Neural progenitor cell (in vitro differentiated cells): ENCODE measurements around the gene PNPLA6. TPM values are rescaled to one million over a fixed set of nuclear protein-coding genes. Genes with fewer than 3 reads are reported as not detected.
A peak's percentile ranks its signal among the peaks of the same experiment; 100 is the strongest.

Experiments
- DNase-seq: peaks from one replicate; pipeline ENCODE4 v3.0.0-alpha.2; 2016; ENCODE audit warnings: low spot score
- H2AFZ ChIP-seq: fragments of 200-600 bp; sonication (generic); replicated peaks from 2 replicates; pipeline ENCODE4 v1.6.1; 2016; ENCODE audit warnings: antibody characterized with exemption
- H3F3A ChIP-seq: fragments of 200-600 bp; sonication (generic); 2 replicates; pipeline ENCODE4 v1.6.1; 2016; ENCODE audit warnings: antibody characterized with exemption, low read depth
- H3K27ac ChIP-seq: fragments of 200-600 bp; sonication (generic); 2 replicates; pipeline ENCODE4 v1.5.1; 2016; ENCODE audit warnings: mild to moderate bottlenecking
- H3K27me3 ChIP-seq: fragments of 200-600 bp; sonication (generic); 2 replicates; pipeline ENCODE4 v1.6.1; 2016; ENCODE audit warnings: mild to moderate bottlenecking, moderate library complexity
- H3K36me3 ChIP-seq: fragments of 200-600 bp; sonication (generic); 2 replicates; pipeline ENCODE4 v1.5.1; 2016
- H3K4me1 ChIP-seq: fragments of 200-600 bp; sonication (generic); 2 replicates; pipeline ENCODE4 v1.6.1; 2016; ENCODE audit warnings: mixed run types
- H3K4me2 ChIP-seq: fragments of 200-600 bp; sonication (generic); 2 replicates; pipeline ENCODE4 v1.6.1; 2016
- H3K4me3 ChIP-seq: fragments of 200-600 bp; sonication (generic); 2 replicates; pipeline ENCODE4 v1.5.1; 2016
- H3K79me2 ChIP-seq: fragments of 200-600 bp; sonication (generic); 2 replicates; pipeline ENCODE4 v1.6.1; 2016; ENCODE audit warnings: low read depth
- H3K9ac ChIP-seq: fragments of 200-600 bp; sonication (generic); 2 replicates; pipeline ENCODE4 v1.6.1; 2016
- H3K9me3 ChIP-seq: fragments of 200-600 bp; sonication (generic); 2 replicates; pipeline ENCODE4 v1.5.1; 2016; ENCODE audit warnings: low read depth
- H4K20me1 ChIP-seq: fragments of 200-600 bp; sonication (generic); 2 replicates; pipeline ENCODE4 v1.6.1; 2016; ENCODE audit warnings: low read depth
- H3K27ac Mint-ChIP-seq: 3 replicates; pipeline ENCODE4 v1.8.0; 2021; ENCODE audit warnings: mixed read lengths
- H3K27me3 Mint-ChIP-seq: 2 replicates; pipeline ENCODE4 v1.8.0; 2022; ENCODE audit warnings: low read depth, mild to moderate bottlenecking, inconsistent platforms, moderate library complexity, mixed read lengths; ENCODE audit not compliant: insufficient read depth
- H3K36me3 Mint-ChIP-seq: 3 replicates; pipeline ENCODE4 v1.8.0; 2021; ENCODE audit warnings: mixed read lengths
- H3K4me1 Mint-ChIP-seq: 3 replicates; pipeline ENCODE4 v1.8.0; 2021; ENCODE audit warnings: mixed read lengths
- H3K4me3 Mint-ChIP-seq: 3 replicates; pipeline ENCODE4 v1.8.0; 2021; ENCODE audit warnings: mild to moderate bottlenecking, moderate library complexity, mixed read lengths
- H3K9me3 Mint-ChIP-seq: 3 replicates; pipeline ENCODE4 v1.8.0; 2020; ENCODE audit warnings: mixed read lengths
- CTCF ChIP-seq: fragments of 200-600 bp; sonication (generic); IDR thresholded peaks from 2 replicates; pipeline ENCODE4 v1.5.1; 2017; ENCODE audit warnings: antibody characterized with exemption, mild to moderate bottlenecking
- EZH2 ChIP-seq: fragments of 200-600 bp; sonication (generic); IDR thresholded peaks from 2 replicates; pipeline ENCODE4 v1.6.1; 2017; ENCODE audit warnings: antibody characterized with exemption, mild to moderate bottlenecking, moderate library complexity
- EZH2phosphoT487 ChIP-seq: fragments of 200-600 bp; sonication (generic); IDR thresholded peaks from 2 replicates; pipeline ENCODE4 v1.6.1; 2017; ENCODE audit warnings: antibody characterized with exemption
- total RNA-seq: library from RNA; depleted of rRNA; stranded (reverse); fragments of >200 nt; gene quantifications from 2 replicates; pipeline ENCODE4 v1.2.3, GENCODE V29; 2015; ENCODE audit warnings: low replicate concordance

The PNPLA6 gene
- total RNA-seq, 1 donor from 2014 or later = 25.5 TPM

- peaks cover 30% of the 10 kb centered on the region for H3K27me3 ChIP-seq
- no peak overlapping the region for H3K4me2 ChIP-seq
- no peak overlapping the region for H2AFZ ChIP-seq
- peaks cover 30% of the 10 kb centered on the region for H3K79me2 ChIP-seq
- peaks cover 7% of the 10 kb centered on the region for H3F3A ChIP-seq
- Mint-ChIP-seq H3K9me3 (no peaks in the 10 kb centered on the region), H3K27ac (no peak overlapping the region), H3K4me1 (peaks cover 11% of the 10 kb centered on the region), H3K36me3 (no peaks in the 10 kb centered on the region), H3K27me3 (peaks cover 18% of the 10 kb centered on the region), H3K4me3 (peak overlapping the region; percentile 22)
- H3K9ac ChIP-seq = no peak overlapping the region
- DNase-seq = no peak
- H4K20me1 ChIP-seq = peaks cover 40% of the 10 kb centered on the region
- peaks cover 3% of the 10 kb centered on the region for H3K4me1 ChIP-seq
- H3K9me3 ChIP-seq = no peaks in the 10 kb centered on the region
- TF ChIP-seq EZH2phosphoT487 (no peak), EZH2 (no peak), CTCF (no peak)
- no peak overlapping the region for H3K4me3 ChIP-seq
- H3K36me3 ChIP-seq = no peaks in the 10 kb centered on the region
- no peak overlapping the region for H3K27ac ChIP-seq
Observed at GRCh38 chr19:7598180-7598579, 62.7 kb downstream of the PNPLA6 start.

GRCh38 chr19:7600721-7601120 is 65.2 kb downstream of the PNPLA6 start:
- Histone ChIP-seq H3K27me3 (peaks cover 8% of the 10 kb centered on the region), H3K9me3 (no peaks in the 10 kb centered on the region), H3K9ac (no peak overlapping the region), H3K27ac (no peak overlapping the region), H3K4me1 (peaks cover 3% of the 10 kb centered on the region), H3K36me3 (no peaks in the 10 kb centered on the region), H4K20me1 (peaks cover 55% of the 10 kb centered on the region), H3K4me3 (no peak overlapping the region), H3K4me2 (no peak overlapping the region), H3F3A (peaks cover 7% of the 10 kb centered on the region), H3K79me2 (peaks cover 30% of the 10 kb centered on the region), H2AFZ (no peak overlapping the region)
- no peak overlapping the region for H3K27ac Mint-ChIP-seq
- no peak for DNase-seq
- no peaks in the 10 kb centered on the region for H3K9me3 Mint-ChIP-seq
- H3K4me3 Mint-ChIP-seq = no peak overlapping the region
- no peak for TF ChIP-seq EZH2phosphoT487
- TF ChIP-seq CTCF = no peak
- no peak for TF ChIP-seq EZH2
- H3K36me3 Mint-ChIP-seq = no peaks in the 10 kb centered on the region
- H3K4me1 Mint-ChIP-seq = peaks cover 6% of the 10 kb centered on the region
- peaks cover 11% of the 10 kb centered on the region for H3K27me3 Mint-ChIP-seq

DNA sequence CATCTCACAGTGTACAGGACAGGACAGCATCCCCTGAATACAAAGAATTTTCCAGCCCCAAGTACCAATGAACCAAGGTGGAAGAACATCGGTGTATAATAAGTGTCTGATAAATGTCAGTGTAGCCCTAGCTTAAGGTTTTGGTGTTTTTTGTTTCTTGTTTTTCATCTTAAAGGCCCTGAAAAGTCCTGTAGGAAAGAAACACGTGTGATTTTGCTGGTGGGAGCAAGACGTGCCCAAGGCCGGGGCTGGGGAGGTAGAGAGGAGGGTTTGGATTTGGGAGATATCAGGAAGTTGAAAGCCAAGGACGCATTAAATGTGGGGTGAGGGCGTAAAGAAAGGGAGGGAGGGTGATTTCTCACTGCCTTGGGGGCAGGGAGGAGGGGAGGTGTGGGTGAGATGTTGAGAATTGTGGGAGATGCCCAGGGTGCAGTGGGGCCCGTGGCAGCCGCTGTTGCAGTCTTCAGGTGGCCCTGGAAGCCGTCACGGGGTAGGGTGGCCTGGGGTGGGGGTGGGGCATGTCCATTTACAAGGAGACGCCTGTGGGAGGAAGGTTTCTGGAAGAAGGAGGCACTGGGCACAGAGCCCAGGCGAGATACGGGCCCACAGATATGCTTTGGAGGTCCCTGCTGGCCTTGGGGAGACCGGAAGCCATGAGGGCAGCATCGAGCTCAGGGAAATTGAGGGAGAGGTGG is 66.9 kb downstream of the PNPLA6 start:
- Histone ChIP-seq H3K4me2 (no peak overlapping the region), H3K4me1 (no peaks in the 10 kb centered on the region), H3K9me3 (no peaks in the 10 kb centered on the region), H3K27me3 (no peaks in the 10 kb centered on the region), H3F3A (peaks cover 7% of the 10 kb centered on the region), H3K36me3 (no peaks in the 10 kb centered on the region), H3K9ac (no peak overlapping the region), H3K27ac (no peak overlapping the region), H2AFZ (no peak overlapping the region), H4K20me1 (peaks cover 45% of the 10 kb centered on the region), H3K4me3 (no peak overlapping the region), H3K79me2 (peaks cover 18% of the 10 kb centered on the region)
- Mint-ChIP-seq H3K27me3 (peaks cover 5% of the 10 kb centered on the region), H3K4me3 (no peak overlapping the region), H3K36me3 (no peaks in the 10 kb centered on the region), H3K4me1 (peaks cover under 1% of the 10 kb centered on the region), H3K9me3 (no peaks in the 10 kb centered on the region), H3K27ac (no peak overlapping the region)
- DNase-seq = no peak
- TF ChIP-seq EZH2phosphoT487 = no peak
- no peak for TF ChIP-seq EZH2
- no peak for TF ChIP-seq CTCF
